MM.1S (cell line): ENCODE data around the gene CCDC40.

Experiments used
- EZH2 ChIP-seq: fragments of 300-600 bp; sonication (generic); optimal IDR thresholded peaks from 2 replicates; pipeline ENCODE3; 2017; ENCODE audit warnings: low read depth, mild to moderate bottlenecking, antibody characterized with exemption, low read length, mixed read lengths
- TF ChIP-seq, protein P1 (sequence below): fragments of 300-600 bp; sonication (generic); IDR thresholded peaks from 2 replicates; pipeline ENCODE4 v1.5.1; 2016; ENCODE audit warnings: antibody characterized with exemption, low read length, mixed read lengths

DNA sequence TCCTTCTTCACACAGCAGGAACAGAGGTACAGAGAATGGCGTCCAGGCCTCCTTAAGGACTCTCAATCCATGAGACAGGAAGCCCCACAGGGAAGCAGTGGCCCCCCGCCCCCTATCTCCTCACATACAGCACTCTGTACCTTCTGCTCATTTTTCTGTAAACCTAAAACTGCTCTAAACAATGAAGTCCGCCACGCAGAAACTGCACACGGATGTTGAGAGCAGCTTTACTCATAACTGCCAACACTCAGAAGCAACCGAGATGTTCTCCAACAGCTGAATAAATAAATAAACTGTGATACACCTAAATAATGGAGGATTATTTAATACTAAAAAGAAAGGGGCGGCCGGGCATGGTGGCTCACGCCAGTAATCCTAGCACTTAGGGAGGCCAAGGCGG, 10.6 kb upstream of the CCDC40 start:
- TF ChIP-seq, protein P1, sequence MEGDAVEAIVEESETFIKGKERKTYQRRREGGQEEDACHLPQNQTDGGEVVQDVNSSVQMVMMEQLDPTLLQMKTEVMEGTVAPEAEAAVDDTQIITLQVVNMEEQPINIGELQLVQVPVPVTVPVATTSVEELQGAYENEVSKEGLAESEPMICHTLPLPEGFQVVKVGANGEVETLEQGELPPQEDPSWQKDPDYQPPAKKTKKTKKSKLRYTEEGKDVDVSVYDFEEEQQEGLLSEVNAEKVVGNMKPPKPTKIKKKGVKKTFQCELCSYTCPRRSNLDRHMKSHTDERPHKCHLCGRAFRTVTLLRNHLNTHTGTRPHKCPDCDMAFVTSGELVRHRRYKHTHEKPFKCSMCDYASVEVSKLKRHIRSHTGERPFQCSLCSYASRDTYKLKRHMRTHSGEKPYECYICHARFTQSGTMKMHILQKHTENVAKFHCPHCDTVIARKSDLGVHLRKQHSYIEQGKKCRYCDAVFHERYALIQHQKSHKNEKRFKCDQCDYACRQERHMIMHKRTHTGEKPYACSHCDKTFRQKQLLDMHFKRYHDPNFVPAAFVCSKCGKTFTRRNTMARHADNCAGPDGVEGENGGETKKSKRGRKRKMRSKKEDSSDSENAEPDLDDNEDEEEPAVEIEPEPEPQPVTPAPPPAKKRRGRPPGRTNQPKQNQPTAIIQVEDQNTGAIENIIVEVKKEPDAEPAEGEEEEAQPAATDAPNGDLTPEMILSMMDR = no peak
- no peak for TF ChIP-seq EZH2
